Endothelial cell (in vitro differentiated cells): Measurements from ENCODE around the gene GPR137B. TPM values are rescaled to one million over a fixed set of nuclear protein-coding genes. Genes with fewer than 3 reads are reported as not detected.
A peak's percentile ranks its signal among the peaks of the same experiment; 100 is the strongest.

ENCODE experiments used
- DNase-seq: peaks from one replicate; pipeline ENCODE4 v3.0.0; 2021; ENCODE audit warnings: low spot score
- H3K27ac Mint-ChIP-seq: one replicate; pipeline ENCODE4 v1.8.0; 2021; ENCODE audit warnings: mixed read lengths, inconsistent platforms; ENCODE audit not compliant: unreplicated experiment
- H3K27me3 Mint-ChIP-seq: one replicate; pipeline ENCODE4 v1.8.0; 2021; ENCODE audit warnings: mild to moderate bottlenecking, moderate library complexity, mixed read lengths, inconsistent platforms; ENCODE audit not compliant: unreplicated experiment
- H3K36me3 Mint-ChIP-seq: one replicate; pipeline ENCODE4 v1.8.0; 2021; ENCODE audit warnings: mild to moderate bottlenecking, low read depth, mixed read lengths, inconsistent platforms; ENCODE audit not compliant: unreplicated experiment
- H3K4me1 Mint-ChIP-seq: one replicate; pipeline ENCODE4 v1.8.0; 2021; ENCODE audit warnings: mild to moderate bottlenecking, mixed read lengths, inconsistent platforms; ENCODE audit not compliant: unreplicated experiment
- H3K4me3 Mint-ChIP-seq: one replicate; pipeline ENCODE4 v1.8.0; 2021; ENCODE audit warnings: mild to moderate bottlenecking, mixed read lengths, inconsistent platforms; ENCODE audit not compliant: unreplicated experiment
- H3K9me3 Mint-ChIP-seq: one replicate; pipeline ENCODE4 v1.8.0; 2021; ENCODE audit warnings: mixed read lengths, inconsistent platforms; ENCODE audit not compliant: unreplicated experiment
- CTCF ChIP-seq: fragments of 200-600 bp; sonication (generic); IDR thresholded peaks from one replicate; pipeline ENCODE4 v1.5.0; 2021; ENCODE audit warnings: antibody characterized with exemption; ENCODE audit not compliant: unreplicated experiment
- total RNA-seq: library from RNA; stranded (reverse); fragmentation: NEBNext Ultra II Directional; extraction: Animal tissue kit (Norgen Biotek cat#: 25700); gene quantifications from one replicate; pipeline ENCODE4 v1.2.1, GENCODE V29; 2021; ENCODE audit not compliant: unreplicated experiment

GPR137B gene
- total RNA-seq, 1 donor from 2014 or later: 18.2 TPM

- Mint-ChIP-seq H3K27me3 (peaks cover 3% of the 10 kb centered on the region), H3K27ac (no peak overlapping the region), H3K9me3 (no peaks in the 10 kb centered on the region), H3K36me3 (no peaks in the 10 kb centered on the region), H3K4me3 (no peak overlapping the region), H3K4me1 (peaks cover 9% of the 10 kb centered on the region)
- no peak for DNase-seq
- TF ChIP-seq CTCF: no peak
Measured at GRCh38 chr1:236102611-236103010, 39.7 kb upstream of the GPR137B start.

- no peaks in the 10 kb centered on the region for H3K9me3 Mint-ChIP-seq
- H3K36me3 Mint-ChIP-seq: no peaks in the 10 kb centered on the region
- no peak overlapping the region for H3K27ac Mint-ChIP-seq
- H3K4me1 Mint-ChIP-seq: peaks cover 9% of the 10 kb centered on the region
- DNase-seq: no peak
- H3K27me3 Mint-ChIP-seq: peaks cover 1% of the 10 kb centered on the region
- H3K4me3 Mint-ChIP-seq: no peak overlapping the region
- no peak for TF ChIP-seq CTCF
Measured at GRCh38 chr1:236103059-236103458, 39.3 kb upstream of the GPR137B start.

GRCh38 chr1:236103646-236104218, 38.6 kb upstream of the GPR137B start:
- TF ChIP-seq CTCF: peak; percentile 90
- Mint-ChIP-seq H3K4me1 (peaks cover 9% of the 10 kb centered on the region), H3K36me3 (no peaks in the 10 kb centered on the region), H3K4me3 (no peak overlapping the region), H3K27ac (no peak overlapping the region), H3K9me3 (no peaks in the 10 kb centered on the region), H3K27me3 (no peaks in the 10 kb centered on the region)
- DNase-seq: peak; percentile 59

- no peaks in the 10 kb centered on the region for H3K27me3 Mint-ChIP-seq
- peaks cover 9% of the 10 kb centered on the region for H3K4me1 Mint-ChIP-seq
- H3K4me3 Mint-ChIP-seq: no peak overlapping the region
- no peaks in the 10 kb centered on the region for H3K36me3 Mint-ChIP-seq
- no peak for TF ChIP-seq CTCF
- no peaks in the 10 kb centered on the region for H3K9me3 Mint-ChIP-seq
- H3K27ac Mint-ChIP-seq: no peak overlapping the region
- no peak for DNase-seq
Measured at GRCh38 chr1:236107121-236107907, 35.0 kb upstream of the GPR137B start.

- peaks cover 9% of the 10 kb centered on the region for H3K4me1 Mint-ChIP-seq
- H3K27ac Mint-ChIP-seq: no peak overlapping the region
- H3K27me3 Mint-ChIP-seq: no peaks in the 10 kb centered on the region
- no peak for TF ChIP-seq CTCF
- H3K36me3 Mint-ChIP-seq: no peaks in the 10 kb centered on the region
- no peak for DNase-seq
- no peaks in the 10 kb centered on the region for H3K9me3 Mint-ChIP-seq
- no peak overlapping the region for H3K4me3 Mint-ChIP-seq
Measured at GRCh38 chr1:236108027-236108648, 34.2 kb upstream of the GPR137B start.
